NAMALWA (cell line): Measurements from ENCODE around the gene C2CD3.
"Not testable (repeated sequence)": the region's sequence is repeated elsewhere in the genome, so short reads cannot be mapped to it uniquely, and the experiment has no call there.

Source experiments
- DNase-seq: peaks from one replicate; pipeline ENCODE4 v3.0.0-alpha.2; 2015; ENCODE audit warnings: low spot score

Gene C2CD3

DNA sequence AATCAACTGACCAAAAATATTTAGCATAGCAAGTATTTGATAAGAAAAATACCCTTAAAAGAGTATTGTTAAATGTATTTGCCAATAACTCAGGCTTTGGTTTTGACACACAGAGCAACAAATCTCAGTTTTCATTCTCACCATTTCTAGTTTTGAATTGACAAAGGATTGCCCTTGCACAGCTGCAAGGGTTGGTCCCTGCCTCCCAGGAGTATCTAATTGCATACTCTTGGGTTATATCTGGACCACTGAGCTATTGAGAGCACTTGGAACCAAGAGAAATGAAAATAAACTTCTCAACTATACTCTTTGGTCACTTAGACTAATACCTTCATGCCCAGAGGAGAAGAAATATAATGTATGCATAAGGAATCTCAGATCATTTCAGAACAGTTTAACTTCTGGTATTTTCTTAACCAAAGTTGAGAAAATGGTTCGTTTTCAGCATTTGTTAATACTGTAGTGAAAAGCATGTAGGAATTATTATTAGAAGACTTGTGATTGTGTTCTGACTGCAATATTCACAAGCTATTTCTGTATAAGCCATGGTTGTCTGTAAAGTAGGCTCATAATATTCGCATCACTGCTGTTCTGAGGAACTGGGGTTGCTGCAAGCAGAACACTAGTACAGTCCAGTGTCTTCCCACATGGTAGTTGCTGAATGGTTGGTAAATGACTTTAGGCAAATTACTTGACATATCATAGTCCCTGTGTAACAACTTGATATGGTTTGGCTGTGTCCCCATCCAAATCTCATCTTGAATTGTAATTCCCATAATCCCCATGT is 7.9 kb downstream of the C2CD3 start:
- DNase-seq: no peak

DNA sequence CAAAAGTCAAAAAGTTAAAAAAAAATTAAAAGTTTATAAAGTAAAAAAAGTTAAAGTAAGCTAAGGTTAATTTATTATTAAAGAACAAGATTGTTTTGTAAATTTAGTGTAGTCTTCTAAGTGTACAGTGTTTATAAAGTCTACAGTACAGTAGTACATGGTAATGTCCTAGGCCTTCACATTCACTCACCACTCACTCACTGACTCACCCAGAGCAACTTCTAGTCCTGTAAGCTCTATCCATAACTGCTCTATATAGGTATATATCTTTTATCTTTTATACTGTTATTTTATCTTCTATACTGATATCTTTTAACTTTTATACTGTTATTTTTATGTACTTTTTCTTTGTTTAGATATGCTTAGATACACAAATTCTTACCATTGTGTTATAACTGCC is 11.2 kb downstream of the C2CD3 start:
- DNase-seq: no peak

DNA sequence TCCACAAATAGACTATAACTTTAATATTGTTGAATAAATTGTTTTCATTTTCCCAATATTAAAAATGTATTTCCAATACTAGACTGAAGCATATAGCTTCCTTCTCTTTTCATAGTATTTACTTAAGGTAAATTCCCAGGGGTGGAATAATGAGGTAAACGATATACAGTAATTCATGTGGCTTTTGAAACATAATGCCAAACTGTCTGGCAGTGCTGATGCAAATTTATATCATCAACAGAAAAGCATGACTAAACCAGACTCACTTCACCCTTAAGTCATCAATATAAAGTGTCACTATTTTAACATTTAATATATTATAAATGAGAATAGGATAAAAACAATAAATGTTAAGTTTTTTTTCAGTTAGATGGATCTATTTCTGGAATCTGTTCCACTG is 13.6 kb downstream of the C2CD3 start:
- no peak for DNase-seq

DNA sequence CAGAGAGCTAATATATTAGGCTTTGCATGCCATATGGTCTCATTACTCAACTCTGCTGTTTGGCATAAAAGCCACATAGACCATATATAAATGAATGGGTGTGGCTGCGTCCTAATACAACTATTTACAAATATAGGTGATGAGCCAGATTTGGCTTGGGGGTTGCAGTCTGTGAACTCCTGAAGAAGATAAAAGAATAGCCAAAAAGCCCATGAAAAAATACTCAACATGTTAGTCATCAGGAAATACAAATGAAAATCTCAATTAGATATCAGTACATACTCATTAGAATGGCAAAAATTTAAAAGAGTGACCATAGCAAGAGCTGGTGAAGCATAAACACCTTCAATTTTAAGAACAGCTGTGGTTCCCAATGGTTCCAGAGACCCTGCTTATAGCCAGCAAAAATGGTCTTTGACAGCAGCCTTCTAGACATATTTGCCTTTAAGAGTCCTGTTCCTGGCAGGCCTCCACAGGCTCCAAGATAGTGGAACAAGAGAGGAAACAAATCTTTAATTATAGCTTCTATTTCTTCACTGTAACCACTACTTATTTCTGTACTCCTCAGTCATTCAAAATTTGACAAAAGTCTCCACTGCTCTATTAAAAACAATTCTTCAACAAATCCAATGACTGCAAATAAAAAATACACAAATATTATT is 16.1 kb downstream of the C2CD3 start:
- no peak for DNase-seq

DNA sequence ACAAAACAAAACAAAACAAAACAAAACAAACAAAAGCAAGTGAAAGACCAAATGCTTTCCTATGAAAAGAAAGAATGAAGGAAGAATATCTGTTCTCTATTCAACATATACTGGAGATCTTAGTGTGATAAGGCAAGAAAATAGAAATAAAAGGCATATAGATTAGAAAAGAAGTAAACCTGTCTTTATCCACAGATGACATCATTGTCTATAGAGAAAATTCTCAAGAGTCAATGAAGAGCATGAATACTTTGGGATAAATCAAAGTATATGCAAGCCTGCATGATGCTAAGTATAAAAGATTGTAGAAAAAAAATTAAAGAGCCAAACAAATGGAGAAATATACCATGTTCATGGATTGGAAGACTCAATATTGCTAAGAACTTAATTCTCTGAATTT is 17.6 kb downstream of the C2CD3 start:
- DNase-seq: no peak

DNA sequence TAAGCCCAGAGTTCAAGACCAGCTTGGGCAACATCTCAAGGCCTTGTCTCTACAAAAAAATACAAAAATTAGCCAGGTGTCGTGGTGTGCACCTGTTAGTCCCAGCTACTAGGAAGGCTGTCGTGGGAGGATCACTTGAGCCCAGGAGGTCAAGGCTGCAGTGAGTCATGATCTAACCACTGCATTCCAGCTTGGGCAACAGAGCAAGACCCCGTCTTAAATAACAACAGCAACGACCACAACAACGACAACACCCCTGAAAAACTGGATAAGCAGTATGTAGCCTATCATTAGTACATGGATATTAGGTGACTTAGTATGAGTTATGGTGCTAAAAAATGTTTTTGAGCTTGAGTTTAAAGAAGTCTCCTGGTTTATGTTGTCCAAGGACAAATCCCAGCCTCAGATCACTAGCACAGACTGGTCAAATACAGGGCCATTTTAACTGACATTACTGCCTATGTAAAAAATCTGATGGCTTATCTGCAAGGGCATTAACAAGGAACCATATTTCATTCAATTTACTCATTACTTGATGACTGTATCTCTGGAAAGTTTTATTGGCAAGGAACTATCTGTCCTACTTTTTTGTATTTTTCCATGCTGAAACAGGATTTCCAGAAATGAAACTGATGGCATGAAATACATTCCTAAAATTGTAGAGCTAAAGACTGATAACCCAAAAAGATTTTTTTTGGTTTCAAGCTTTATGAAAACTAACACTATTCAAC is 23.4 kb downstream of the C2CD3 start:
- DNase-seq: no peak

DNA sequence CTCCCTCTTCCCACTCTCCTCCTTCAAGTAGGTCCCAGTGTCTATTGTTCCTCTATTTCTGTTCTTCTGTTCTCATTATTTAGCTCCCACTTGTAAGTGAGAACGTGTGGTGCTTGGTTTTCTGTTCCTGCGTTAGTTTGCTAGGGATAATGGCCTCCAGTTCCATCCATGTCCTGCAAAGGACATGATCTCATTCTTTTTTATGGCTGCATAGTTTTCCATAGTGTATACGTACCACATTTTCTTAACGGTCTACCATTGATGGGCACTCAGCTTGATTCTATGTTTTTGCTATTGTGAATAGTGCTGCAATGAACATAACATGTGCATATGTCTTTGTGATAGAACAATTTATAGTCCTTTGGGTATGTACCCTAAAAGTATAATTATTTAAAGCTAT is 26.2 kb downstream of the C2CD3 start:
- DNase-seq: no peak

DNA sequence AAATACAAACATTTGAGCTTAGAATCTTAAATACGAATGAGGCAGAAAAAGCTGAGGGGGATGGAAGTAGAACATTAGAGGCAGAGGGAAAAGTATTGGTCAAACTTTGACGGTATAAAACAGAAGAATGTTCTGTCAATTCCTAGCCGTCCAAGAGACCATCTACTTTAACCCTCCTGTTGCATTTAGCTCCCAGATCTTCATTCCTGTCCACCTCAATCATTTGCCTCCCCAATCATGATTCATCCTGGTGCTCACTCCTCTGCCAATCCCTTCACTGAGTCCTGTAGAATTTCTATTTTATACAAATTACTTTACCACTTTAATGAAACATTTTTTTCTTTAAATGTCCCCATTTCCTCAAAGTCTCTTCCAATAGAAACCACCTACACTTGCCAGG is 28.2 kb downstream of the C2CD3 start:
- DNase-seq: no peak

DNA sequence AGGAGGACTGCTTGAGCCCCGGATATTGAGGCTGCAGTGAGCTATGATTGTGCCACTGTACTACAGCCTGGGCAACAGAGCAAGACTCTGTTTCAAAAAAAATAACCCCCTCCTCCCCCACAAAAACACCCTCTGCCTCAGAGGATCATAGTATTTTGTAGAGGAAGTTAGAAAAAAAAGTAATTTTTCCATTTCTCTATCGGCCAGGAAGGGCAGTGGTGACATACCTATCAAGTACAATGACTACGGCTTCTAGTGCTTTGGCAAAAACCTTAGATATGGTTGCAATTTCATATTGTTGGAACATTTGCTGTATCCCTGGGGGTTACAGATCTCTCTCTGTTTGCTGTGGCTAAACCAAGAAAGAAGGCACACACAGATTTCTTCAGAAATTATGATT is 28.9 kb downstream of the C2CD3 start:
- DNase-seq: no peak

DNA sequence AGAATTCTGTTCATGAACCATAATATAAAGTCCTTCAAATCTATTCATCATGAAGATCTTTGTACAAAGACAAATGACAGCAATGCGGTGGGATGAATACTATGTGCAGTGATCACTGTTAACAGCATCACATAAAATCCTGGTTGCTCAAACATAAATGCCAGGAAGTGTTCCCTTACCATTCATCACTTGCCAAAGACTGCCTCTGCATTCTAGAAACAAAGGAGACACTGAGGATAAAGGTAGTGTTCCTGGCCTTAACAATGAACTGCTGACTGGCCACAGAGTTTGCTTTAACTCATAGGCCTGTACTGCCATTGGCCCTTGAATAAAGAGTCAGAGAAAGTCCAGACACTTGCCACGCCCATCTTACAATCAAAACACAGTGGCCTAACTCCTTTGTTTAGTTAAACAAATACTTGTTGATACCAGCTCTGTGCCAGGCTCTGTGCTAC is 29.5 kb downstream of the C2CD3 start:
- DNase-seq: no peak

DNA sequence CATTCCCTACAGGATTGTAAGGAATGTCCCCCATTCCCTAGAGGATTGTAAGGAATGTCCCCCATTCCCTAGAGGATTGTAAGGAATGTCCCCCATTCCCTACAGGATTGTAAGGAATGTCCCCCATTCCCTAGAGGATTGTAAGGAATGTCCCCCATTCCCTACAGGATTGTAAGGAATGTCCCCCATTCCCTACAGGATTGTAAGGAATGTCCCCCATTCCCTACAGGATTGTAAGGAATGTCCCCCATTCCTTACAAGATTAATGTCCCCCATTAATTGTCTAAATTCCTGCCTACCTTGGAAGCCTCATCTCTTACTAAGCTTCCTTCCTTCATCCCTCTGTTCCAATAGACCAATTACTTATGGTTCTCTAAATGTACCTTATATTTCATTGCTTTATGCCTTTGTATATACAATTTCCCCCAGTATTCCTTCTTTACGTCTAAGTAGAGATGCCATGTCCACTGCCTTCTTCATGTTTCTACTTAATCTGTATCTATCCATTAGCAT is 30.8 kb downstream of the C2CD3 start:
- DNase-seq: not testable (repeated sequence)

DNA sequence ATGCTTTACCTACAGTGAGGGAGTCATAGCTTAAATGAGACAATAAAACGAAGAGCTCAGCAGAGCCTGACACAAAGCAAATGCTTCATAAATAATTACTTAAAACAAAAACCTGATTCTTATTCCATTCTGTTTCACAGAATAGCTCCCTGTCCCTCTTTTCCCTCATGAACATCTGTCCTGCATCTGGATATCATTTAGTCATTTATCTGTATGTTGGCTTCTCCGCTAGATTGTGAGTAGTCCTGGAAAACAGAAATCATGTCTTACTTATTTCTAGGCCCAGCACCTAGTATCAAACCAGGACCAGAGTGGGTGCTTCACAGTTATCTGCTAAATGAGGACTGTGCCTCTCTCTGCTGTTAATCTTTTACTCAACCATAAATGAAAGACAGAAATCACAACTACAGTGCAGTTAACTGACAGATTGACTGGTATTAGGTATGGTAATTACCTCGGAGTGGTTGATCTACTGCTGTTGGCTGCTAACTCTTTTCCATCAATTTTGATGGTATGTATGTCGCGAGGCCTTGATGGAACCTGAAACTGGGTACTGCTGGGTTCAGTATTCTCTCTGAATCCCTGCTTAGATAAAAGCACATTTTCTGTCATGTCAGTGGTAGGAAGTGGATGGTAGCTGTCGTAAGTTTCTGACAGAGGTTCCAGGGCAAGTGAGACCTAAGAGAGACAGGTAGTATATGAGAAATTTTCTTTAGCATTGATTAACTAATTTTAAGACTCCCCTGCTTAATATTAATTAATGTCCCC is 31.5 kb downstream of the C2CD3 start:
- no peak for DNase-seq

DNA sequence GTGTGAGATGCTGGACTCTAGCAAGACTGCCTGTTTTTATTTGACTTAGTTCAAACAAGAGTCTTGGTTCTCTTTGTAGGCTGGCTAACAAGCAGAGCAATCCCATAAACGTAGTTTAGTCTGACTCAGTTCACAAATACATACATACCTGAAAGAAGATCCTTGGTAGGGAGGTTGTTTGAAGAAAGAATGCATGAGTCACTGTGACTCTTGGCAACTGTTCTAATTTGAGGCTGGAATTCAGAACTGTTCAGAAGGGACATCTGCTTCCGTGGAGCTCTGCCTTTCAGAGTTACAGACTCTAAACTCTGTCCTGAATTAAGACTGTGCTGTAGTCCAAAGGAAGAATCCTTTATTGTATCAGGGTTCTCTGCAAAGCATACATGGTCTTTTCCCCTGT is 32.2 kb downstream of the C2CD3 start:
- DNase-seq: no peak

DNA sequence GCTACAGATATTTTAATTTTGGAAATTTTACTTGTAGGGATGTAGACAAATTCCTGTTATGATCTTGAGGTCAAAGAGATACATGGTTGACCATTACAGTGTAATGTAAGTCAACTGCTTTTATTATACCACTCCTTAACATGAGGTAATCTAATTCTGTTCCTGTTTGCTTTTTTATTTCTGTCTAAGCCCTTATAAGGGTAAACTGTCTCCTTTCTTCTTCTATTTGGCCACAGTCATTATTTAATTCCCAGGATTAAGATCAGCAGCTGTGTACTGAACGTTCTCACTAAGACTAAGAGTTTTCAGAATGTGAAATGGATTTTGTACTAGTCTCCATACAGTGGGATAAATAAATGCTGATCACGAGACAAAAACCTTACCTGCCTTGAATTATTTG is 32.8 kb downstream of the C2CD3 start:
- DNase-seq: no peak

DNA sequence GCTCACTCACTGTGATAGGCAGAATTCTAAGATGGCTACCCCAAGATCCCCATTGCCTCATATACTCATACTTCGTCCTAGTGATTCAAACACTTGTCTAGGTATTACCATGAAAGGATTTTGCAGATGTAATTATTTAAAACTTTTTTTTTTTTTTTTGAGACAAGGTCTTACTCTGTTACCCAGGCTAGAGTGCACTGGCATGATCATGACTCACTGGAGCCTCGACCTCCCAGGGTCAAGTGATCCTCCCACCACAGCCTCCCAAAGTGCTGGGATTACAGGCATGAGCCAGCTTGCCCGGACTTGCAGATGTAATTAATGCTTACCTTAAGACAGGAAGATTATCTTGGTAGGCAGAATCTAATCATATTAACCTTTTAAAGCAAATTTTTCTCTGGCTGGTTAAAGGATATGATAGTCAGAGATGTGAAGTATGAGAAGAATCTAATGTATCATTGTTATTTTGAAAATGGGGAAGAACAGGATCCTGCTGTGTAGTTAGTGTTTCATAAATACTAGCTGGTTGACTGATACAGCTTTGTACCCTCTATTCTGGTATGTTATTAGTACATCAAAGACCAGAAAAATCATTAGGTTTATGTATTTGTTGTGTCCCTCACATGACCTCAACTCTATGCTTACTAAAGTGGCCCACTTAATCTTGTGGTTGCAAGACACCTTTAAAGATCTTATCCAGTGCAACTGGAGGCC is 35.5 kb downstream of the C2CD3 start:
- DNase-seq: no peak

DNA sequence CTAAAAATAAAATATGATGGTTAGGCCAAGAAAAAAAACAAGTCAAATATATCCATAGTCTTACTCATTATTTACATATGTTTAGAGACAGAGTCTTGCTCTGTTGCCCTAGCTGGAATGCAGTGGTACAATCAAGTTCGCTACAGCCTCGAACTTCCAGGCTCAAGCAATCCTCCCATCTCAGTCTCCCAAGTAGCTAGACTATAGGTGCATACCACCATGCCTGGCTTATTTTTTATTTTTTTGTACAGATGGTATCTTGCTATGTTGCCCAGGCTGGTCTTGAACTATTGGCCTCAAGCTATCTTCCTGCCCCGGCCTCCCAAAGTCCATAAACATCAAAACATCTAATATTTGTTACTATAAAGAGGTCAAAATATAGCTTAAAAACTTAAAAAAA is 36.1 kb downstream of the C2CD3 start:
- no peak for DNase-seq

DNA sequence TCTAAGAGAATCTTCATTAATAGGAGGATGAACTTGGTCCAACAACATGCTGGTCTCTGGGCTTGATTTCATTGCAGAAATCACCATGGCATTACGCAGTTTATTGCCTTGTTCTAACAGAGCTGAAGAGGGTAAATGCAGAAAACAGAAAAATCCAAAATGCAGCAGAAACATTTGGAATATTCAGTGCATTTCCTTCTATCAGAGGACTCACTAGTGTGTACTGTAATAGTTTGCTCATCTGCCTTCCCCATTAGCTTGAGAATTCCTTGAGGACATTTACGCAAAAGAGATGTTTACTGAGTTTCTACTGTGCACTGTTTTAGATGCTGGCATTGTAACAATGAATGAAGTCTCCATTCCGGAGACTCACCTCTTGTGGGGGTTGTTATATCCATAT is 37.4 kb downstream of the C2CD3 start:
- no peak for DNase-seq

DNA sequence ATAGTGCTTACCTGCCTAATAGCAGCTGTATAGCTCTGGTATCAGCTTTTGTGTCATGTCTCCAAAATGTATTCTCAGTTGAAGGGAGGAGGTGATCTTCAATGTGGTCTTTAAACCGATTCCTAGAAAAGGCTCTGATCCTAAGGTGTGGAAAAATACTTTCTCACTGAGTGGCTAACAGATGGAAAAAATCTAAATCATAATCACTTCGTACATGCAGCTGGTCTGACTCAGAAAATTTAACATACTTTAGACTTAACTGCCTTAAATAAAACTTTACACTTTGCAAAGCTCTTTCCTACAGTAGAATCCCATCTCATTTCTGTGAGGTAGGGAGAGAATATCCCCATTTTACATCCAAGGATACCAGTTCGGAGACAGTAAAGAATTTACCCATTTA is 38.0 kb downstream of the C2CD3 start:
- DNase-seq: no peak

DNA sequence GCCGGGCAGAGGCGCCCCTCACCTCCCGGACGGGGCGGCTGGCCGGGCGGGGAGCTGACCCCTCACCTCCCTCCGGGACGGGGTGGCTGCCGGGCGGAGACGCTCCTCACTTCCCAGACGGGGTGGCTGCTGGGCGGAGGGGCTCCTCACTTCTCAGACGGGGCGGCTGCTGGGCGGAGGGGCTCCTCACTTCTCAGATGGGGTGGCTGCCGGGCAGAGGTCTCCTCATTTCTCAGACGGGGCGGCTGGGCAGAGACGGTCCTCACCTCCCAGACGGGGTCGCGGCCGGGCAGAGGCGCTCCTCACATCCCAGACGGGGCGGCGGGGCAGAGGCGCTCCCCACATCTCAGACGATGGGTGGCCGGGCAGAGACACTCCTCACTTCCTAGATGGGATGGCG is 41.7 kb downstream of the C2CD3 start:
- DNase-seq: not testable (repeated sequence)

DNA sequence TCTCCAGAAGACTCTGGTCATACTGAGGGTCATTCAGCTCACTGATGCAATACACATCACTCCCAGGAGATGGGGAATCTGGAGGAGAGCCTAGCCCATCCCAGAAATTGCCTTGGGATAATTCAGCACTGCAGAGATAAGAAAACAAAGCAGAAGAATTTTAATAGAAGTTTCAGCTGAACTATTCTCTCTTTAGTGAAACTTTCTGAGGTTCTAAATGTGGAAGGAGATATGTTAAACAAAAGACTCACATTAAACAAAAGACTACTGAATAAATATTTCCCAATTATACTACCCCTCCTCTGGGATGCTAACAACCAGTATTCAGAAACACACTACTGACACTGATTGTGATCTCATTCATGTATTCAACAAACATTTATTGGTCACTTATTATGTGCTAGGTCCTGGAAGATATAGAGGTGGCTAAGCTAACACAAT is 47.8 kb downstream of the C2CD3 start:
- no peak for DNase-seq

DNA sequence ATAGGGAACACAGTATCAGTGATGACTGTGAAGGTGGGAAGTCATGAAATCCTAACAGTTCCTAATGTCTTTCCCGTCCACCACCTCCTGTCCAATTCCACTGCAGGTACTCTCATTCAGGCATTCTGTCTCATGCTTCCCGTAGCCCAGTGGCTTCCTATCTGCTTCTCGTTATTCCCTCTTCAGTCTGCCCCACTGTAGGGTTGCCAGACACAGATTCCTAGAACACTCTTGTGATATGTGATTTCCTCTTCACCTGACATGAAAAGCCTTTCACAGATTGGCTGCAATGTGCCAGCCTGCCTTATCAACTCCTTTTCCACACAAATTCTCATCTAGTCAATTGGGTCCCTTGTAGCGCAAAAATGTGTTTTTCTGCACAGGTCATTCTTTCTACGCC is 49.0 kb downstream of the C2CD3 start:
- DNase-seq: no peak
